AML-193 (cell line): ENCODE results near the gene ADAMTSL3.

Experiments
- DNase-seq, 2 experiments: peaks; one replicate each; lab custom pipeline; 2025; lab: John Stamatoyannopoulos, UW

Gene ADAMTSL3

GRCh38 chr15:83654379-83655236 lies 685 bp downstream of the ADAMTSL3 start:
- DNase-seq, result no peak

GRCh38 chr15:83655237-83655616 lies 1.3 kb downstream of the ADAMTSL3 start:
- DNase-seq, result no peak

- DNase-seq, result no peak
Observed at GRCh38 chr15:83656192-83656591, 2.3 kb downstream of the ADAMTSL3 start.

- DNase-seq, result no peak
Observed at GRCh38 chr15:83656943-83657528, 3.1 kb downstream of the ADAMTSL3 start.

GRCh38 chr15:83657549-83657948 lies 3.6 kb downstream of the ADAMTSL3 start:
- no peak for DNase-seq

GRCh38 chr15:83658430-83659416 lies 4.8 kb downstream of the ADAMTSL3 start:
- no peak for DNase-seq

GRCh38 chr15:83659417-83659812 lies 5.5 kb downstream of the ADAMTSL3 start:
- DNase-seq, result no peak

GRCh38 chr15:83665480-83665879 lies 11.6 kb downstream of the ADAMTSL3 start:
- no peak for DNase-seq

- no peak for DNase-seq
Observed at GRCh38 chr15:83670672-83671229, 16.8 kb downstream of the ADAMTSL3 start.

- DNase-seq, result no peak
Observed at GRCh38 chr15:83671603-83672002, 17.7 kb downstream of the ADAMTSL3 start.

- no peak for DNase-seq
Observed at GRCh38 chr15:83673385-83673784, 19.5 kb downstream of the ADAMTSL3 start.

- no peak for DNase-seq
Observed at GRCh38 chr15:83682476-83683088, 28.7 kb downstream of the ADAMTSL3 start.

- DNase-seq, result no peak
Observed at GRCh38 chr15:83685916-83686332, 32.0 kb downstream of the ADAMTSL3 start.

GRCh38 chr15:83688201-83688600 lies 34.3 kb downstream of the ADAMTSL3 start:
- no peak for DNase-seq

- DNase-seq, result no peak
Observed at GRCh38 chr15:83690676-83691075, 36.8 kb downstream of the ADAMTSL3 start.

GRCh38 chr15:83692746-83693581 lies 39.0 kb downstream of the ADAMTSL3 start:
- no peak for DNase-seq

GRCh38 chr15:83694015-83694414 lies 40.1 kb downstream of the ADAMTSL3 start:
- no peak for DNase-seq

GRCh38 chr15:83694536-83694935 lies 40.6 kb downstream of the ADAMTSL3 start:
- DNase-seq, result no peak

GRCh38 chr15:83695246-83695645 lies 41.3 kb downstream of the ADAMTSL3 start:
- DNase-seq, result no peak

GRCh38 chr15:83695901-83696425 lies 42.0 kb downstream of the ADAMTSL3 start:
- no peak for DNase-seq
